Measurements from ENCODE around the gene TMCO1. TPM values are rescaled to one million over a fixed set of nuclear protein-coding genes. Genes with fewer than 3 reads are reported as not detected.
A peak's percentile ranks its signal among the peaks of the same experiment; 100 is the strongest.

Gene TMCO1
- total and polyA plus RNA-seq, 2 of the 13 experiments (the other 11 are each of a cell fraction or from before 2014, with no cell fraction given), result 106 to 119 TPM

DNA sequence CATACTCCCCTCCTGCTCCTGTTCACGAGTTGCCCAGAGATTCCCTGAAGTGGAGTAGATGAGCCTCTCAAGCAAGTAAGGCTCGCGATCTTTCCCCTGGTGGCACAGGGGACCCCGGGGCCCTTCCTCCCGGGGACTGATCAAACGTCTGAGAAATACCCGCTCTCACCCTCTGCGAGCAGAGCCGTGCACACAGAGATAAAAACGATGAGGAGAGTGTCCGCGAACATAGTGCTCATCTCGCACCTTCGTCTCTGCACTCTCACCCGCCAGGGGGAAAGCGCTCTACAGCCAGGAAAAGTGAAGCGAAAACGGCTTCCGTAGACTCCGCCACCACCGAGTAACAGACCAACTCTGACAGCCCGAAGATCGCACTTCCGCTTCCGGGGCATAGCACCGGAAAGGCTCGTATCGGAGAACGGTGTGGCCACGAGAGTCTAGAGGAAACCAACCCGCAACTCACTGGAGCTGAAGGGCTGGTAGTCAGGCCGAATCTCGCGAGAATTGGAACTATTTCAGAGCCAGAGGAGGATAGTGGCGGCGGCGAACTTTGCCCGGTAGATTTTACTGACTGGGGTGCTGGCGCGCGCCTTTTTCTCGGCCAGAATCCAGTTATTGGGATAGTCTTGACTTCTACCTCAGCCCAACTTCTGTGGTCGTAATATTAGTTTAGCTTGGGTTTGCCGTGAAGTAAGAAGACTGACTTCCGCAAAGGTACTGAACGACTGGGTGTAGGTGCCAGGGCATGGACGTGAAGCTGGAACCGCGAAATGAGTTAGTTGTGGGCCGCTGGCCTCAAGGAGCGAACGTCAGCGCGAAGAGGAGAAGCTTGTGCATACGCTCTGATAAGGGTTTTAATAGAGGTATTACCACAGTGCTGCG is at the start of gene TMCO1 (continued):
- TF ChIP-seq, protein P1, sequence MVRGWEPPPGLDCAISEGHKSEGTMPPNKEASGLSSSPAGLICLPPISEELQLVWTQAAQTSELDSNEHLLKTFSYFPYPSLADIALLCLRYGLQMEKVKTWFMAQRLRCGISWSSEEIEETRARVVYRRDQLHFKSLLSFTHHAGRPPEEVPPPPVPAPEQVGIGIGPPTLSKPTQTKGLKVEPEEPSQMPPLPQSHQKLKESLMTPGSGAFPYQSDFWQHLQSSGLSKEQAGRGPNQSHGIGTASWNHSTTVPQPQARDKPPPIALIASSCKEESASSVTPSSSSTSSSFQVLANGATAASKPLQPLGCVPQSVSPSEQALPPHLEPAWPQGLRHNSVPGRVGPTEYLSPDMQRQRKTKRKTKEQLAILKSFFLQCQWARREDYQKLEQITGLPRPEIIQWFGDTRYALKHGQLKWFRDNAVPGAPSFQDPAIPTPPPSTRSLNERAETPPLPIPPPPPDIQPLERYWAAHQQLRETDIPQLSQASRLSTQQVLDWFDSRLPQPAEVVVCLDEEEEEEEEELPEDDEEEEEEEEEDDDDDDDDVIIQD (CRISPR knock-in tag; IDR thresholded peaks at IDR 0.05; ENCODE audit: low read depth), result peak; percentile 93
- TF ChIP-seq FOXK2 (IDR thresholded peaks at IDR 0.05) (0 out of 2 replicates have a peak, but pooled peaks have one; percentile 21), RXRA (CRISPR knock-in tag; IDR thresholded peaks at IDR 0.05) (peak; percentile 63; the same call in 1 of the 2 replicates), EHMT2 (IDR thresholded peaks at IDR 0.05; ENCODE audit: borderline replicate concordance, low read depth, low read length) (0 out of 2 replicates have a peak, but pooled peaks have one; percentile 49), MBNL3 (CRISPR knock-in tag; conservative IDR thresholded peaks at IDR 0.05) (no peak), STAT5B (CRISPR knock-in tag; IDR thresholded peaks at IDR 0.05) (peak; percentile 20; the same call in 1 of the 2 replicates), ISL2 (CRISPR knock-in tag; IDR thresholded peaks at IDR 0.05) (peak; percentile 75), TBX2 (CRISPR knock-in tag; IDR thresholded peaks at IDR 0.05; ENCODE audit: borderline replicate concordance) (peak; percentile 75; the same call in 1 of the 2 replicates), KMT2A (CRISPR knock-in tag; IDR thresholded peaks at IDR 0.05) (peak; percentile 92), TP53 (CRISPR knock-in tag; conservative IDR thresholded peaks at IDR 0.05) (0 out of 2 replicates have a peak, but pooled peaks have one; percentile 29), PRPF4 (IDR thresholded peaks at IDR 0.05; ENCODE audit: low read depth, low read length, poor library complexity, severe bottlenecking) (no peak), ATAD3A (CRISPR knock-in tag; IDR thresholded peaks at IDR 0.05) (no peak), ZNF510 (CRISPR knock-in tag; IDR thresholded peaks at IDR 0.05; ENCODE audit: low read depth) (0 out of 2 replicates have a peak, but pooled peaks have one; percentile 6), ZNF766 (CRISPR knock-in tag; IDR thresholded peaks at IDR 0.05; ENCODE audit: borderline replicate concordance) (peak; percentile 70; the same call in 1 of the 2 replicates), ZNF788 (CRISPR knock-in tag; IDR thresholded peaks at IDR 0.05; ENCODE audit: borderline replicate concordance) (peak; percentile 41; the same call in 1 of the 2 replicates), FOXP1 (IDR thresholded peaks at IDR 0.05) (no peak), FOXP1 (CRISPR knock-in tag; IDR thresholded peaks at IDR 0.05) (no peak), RORA (CRISPR knock-in tag; IDR thresholded peaks at IDR 0.05) (no peak), RFX3 (CRISPR knock-in tag; IDR thresholded peaks at IDR 0.05) (no peak; the same call in 1 of the 2 replicates), ZNF234 (CRISPR knock-in tag; conservative IDR thresholded peaks at IDR 0.05) (no peak), MIXL1 (CRISPR knock-in tag; IDR thresholded peaks at IDR 0.05) (no peak; the same call in 1 of the 2 replicates), KDM2A (CRISPR knock-in tag; IDR thresholded peaks at IDR 0.05; ENCODE audit: borderline replicate concordance, low read depth) (peak; percentile 82), BRD4 (CRISPR knock-in tag; IDR thresholded peaks at IDR 0.05) (peak; percentile 61; the same call in 1 of the 2 replicates)
- TF ChIP-seq, protein P2, sequence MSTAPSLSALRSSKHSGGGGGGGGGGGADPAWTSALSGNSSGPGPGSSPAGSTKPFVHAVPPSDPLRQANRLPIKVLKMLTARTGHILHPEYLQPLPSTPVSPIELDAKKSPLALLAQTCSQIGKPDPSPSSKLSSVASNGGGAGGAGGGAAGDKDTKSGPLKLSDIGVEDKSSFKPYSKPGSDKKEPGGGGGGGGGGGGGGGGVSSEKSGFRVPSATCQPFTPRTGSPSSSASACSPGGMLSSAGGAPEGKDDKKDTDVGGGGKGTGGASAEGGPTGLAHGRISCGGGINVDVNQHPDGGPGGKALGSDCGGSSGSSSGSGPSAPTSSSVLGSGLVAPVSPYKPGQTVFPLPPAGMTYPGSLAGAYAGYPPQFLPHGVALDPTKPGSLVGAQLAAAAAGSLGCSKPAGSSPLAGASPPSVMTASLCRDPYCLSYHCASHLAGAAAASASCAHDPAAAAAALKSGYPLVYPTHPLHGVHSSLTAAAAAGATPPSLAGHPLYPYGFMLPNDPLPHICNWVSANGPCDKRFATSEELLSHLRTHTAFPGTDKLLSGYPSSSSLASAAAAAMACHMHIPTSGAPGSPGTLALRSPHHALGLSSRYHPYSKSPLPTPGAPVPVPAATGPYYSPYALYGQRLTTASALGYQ (CRISPR knock-in tag; IDR thresholded peaks at IDR 0.05), result peak; percentile 85; the same call in 1 of the 2 replicates
- TF ChIP-seq, protein P3, sequence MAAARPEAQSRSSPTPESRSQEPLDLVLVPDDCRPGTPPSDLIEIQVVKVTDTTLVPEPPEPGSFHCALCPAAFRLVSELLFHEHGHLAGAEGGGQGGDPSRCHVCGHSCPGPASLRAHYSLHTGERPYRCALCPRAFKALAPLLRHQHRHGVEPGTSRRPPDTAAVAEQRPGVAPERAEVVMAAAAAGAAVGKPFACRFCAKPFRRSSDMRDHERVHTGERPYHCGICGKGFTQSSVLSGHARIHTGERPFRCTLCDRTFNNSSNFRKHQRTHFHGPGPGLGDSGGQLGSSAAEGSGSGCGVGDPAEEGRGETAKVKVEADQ (CRISPR knock-in tag; IDR thresholded peaks at IDR 0.05; ENCODE audit: borderline replicate concordance), result 0 out of 2 replicates have a peak, but pooled peaks have one; percentile 49
- TF ChIP-seq, protein P4, sequence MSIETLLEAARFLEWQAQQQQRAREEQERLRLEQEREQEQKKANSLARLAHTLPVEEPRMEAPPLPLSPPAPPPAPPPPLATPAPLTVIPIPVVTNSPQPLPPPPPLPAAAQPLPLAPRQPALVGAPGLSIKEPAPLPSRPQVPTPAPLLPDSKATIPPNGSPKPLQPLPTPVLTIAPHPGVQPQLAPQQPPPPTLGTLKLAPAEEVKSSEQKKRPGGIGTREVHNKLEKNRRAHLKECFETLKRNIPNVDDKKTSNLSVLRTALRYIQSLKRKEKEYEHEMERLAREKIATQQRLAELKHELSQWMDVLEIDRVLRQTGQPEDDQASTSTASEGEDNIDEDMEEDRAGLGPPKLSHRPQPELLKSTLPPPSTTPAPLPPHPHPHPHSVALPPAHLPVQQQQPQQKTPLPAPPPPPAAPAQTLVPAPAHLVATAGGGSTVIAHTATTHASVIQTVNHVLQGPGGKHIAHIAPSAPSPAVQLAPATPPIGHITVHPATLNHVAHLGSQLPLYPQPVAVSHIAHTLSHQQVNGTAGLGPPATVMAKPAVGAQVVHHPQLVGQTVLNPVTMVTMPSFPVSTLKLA (IDR thresholded peaks at IDR 0.05), result peak; percentile 55

Measured in HepG2 (cell line).